Measurements from ENCODE around the gene SERTAD3.
"Not testable (repeated sequence)": the region's sequence is repeated elsewhere in the genome, so short reads cannot be mapped to it uniquely, and the experiment has no call there.

Gene SERTAD3

DNA sequence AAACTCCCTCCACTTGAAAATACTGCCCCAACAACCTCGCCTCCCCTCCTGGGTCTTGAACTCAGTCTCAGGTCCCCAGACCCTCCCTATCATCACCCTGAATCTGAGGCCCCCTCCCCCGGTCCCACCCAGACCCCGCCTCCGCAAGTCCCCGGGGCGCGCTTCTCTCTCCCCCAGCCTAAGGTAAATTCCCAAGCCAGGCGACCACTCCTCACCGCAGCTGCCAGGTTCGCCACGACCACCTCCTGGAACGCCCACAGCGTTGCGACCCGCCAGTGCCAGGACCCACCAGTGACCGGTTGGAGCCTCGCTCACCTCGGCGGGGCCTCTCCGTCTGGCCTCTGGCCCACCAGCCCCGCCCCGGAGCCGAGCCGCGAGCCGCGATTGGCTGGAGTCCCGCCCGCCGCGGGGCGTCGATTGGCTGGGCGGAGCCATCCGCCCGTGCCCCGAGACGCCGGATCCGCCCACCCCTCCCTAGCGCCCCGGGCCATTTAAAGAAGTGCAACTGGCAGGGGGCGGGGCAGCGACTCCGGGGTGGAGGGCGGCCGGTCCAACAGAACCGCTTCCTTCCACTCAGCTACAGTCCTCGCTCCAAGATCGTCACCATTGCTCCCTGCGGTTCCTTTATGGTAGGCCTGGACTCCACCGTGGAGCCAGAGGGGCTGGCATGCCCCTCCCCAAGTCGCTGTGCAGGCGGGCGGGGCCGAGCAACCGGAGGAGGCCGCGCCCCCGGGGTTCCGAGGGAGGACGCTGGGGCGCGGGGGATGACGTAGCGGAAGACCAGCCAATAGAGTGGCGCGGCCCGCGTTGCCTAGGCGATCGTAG, at the start of gene SERTAD3:
Gene SERTAD3 (minus strand): TSS at position 336 of the 825 bp plus-strand sequence. CDS start 2,255 bp downstream, outside the sequence.
- H3K9me3 Mint-ChIP-seq: no peaks in the 10 kb centered on the region
- H3K27ac Mint-ChIP-seq (ENCODE audit: low read depth): peak within 1 kb of the TSS; percentile 98
- peak within 1 kb of the TSS; percentile 99 for H3K4me3 Mint-ChIP-seq
- ATAC-seq (replicated peaks; ENCODE audit: extremely low read depth, poor library complexity, severe bottlenecking) (peak; percentile 69), DNase-seq (ENCODE audit: low spot score in 2 of 2) (peak; percentile 95 to 96)
- H3K4me1 Mint-ChIP-seq: peaks cover 28% of the 10 kb centered on the region
- no peaks in the 10 kb centered on the region for H3K27me3 Mint-ChIP-seq
- H3K36me3 Mint-ChIP-seq (ENCODE audit: insufficient read depth): peaks cover 27% of the 10 kb centered on the region

- Mint-ChIP-seq H3K4me1 (no peaks in the 10 kb centered on the region), H3K27me3 (no peaks in the 10 kb centered on the region), H3K9me3 (no peaks in the 10 kb centered on the region), H3K27ac (ENCODE audit: low read depth) (no peak overlapping the region), H3K4me3 (no peak overlapping the region), H3K36me3 (ENCODE audit: insufficient read depth) (peaks cover 2% of the 10 kb centered on the region)
- no peak for DNase-seq (ENCODE audit: low spot score in 2 of 2)
- ATAC-seq (replicated peaks; ENCODE audit: extremely low read depth, poor library complexity, severe bottlenecking): no peak
Measured at GRCh38 chr19:40493778-40494177, 49.6 kb upstream of the SERTAD3 start.

- ATAC-seq (replicated peaks; ENCODE audit: extremely low read depth, poor library complexity, severe bottlenecking) (no peak), DNase-seq (ENCODE audit: low spot score in 2 of 2) (no peak)
- peaks cover 13% of the 10 kb centered on the region for H3K27me3 Mint-ChIP-seq
- H3K36me3 Mint-ChIP-seq (ENCODE audit: insufficient read depth): peaks cover 2% of the 10 kb centered on the region
- H3K27ac Mint-ChIP-seq (ENCODE audit: low read depth): no peak overlapping the region
- H3K9me3 Mint-ChIP-seq: no peaks in the 10 kb centered on the region
- H3K4me1 Mint-ChIP-seq: peaks cover 8% of the 10 kb centered on the region
- no peak overlapping the region for H3K4me3 Mint-ChIP-seq
Measured at GRCh38 chr19:40492274-40492673, 48.1 kb upstream of the SERTAD3 start.

DNA sequence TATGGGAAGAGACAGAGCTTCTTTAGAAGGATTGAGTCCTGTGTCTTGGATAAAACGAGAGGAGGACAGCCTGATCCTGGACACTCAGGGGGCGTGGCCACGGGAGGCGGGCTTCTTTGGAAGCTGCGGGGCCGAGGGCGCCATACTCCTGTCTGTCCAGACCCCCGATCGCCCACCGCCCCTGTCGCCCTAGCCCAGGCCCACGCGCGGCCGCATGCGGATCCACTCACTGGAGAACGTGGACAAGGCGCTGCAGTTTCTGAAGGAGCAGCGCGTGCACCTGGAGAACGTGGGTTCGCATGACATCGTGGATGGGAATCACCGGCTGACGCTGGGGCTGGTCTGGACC, 45.7 kb upstream of the SERTAD3 start:
- ATAC-seq (replicated peaks; ENCODE audit: extremely low read depth, poor library complexity, severe bottlenecking): no peak
- no peak overlapping the region for H3K4me3 Mint-ChIP-seq
- peaks cover 8% of the 10 kb centered on the region for H3K4me1 Mint-ChIP-seq
- H3K27ac Mint-ChIP-seq (ENCODE audit: low read depth): no peak overlapping the region
- H3K36me3 Mint-ChIP-seq (ENCODE audit: insufficient read depth): peaks cover 2% of the 10 kb centered on the region
- H3K27me3 Mint-ChIP-seq: peaks cover 31% of the 10 kb centered on the region
- no peak for DNase-seq (ENCODE audit: low spot score in 2 of 2)
- H3K9me3 Mint-ChIP-seq: no peaks in the 10 kb centered on the region

GRCh38 chr19:40486017-40486416, 41.9 kb upstream of the SERTAD3 start:
- H3K4me3 Mint-ChIP-seq: no peak overlapping the region
- no peaks in the 10 kb centered on the region for H3K36me3 Mint-ChIP-seq (ENCODE audit: insufficient read depth)
- no peak overlapping the region for H3K27ac Mint-ChIP-seq (ENCODE audit: low read depth)
- peaks cover 39% of the 10 kb centered on the region for H3K27me3 Mint-ChIP-seq
- peaks cover 8% of the 10 kb centered on the region for H3K4me1 Mint-ChIP-seq
- H3K9me3 Mint-ChIP-seq: no peaks in the 10 kb centered on the region
- DNase-seq (ENCODE audit: low spot score in 2 of 2) (no peak), ATAC-seq (replicated peaks; ENCODE audit: extremely low read depth, poor library complexity, severe bottlenecking) (no peak)

GRCh38 chr19:40475878-40476644, 31.9 kb upstream of the SERTAD3 start:
- H3K27me3 Mint-ChIP-seq: peaks cover 12% of the 10 kb centered on the region
- not testable (repeated sequence) for ATAC-seq (replicated peaks; ENCODE audit: extremely low read depth, poor library complexity, severe bottlenecking); H3K4me1 Mint-ChIP-seq

GRCh38 chr19:40474737-40475136, 30.6 kb upstream of the SERTAD3 start:
- Mint-ChIP-seq H3K9me3 (no peaks in the 10 kb centered on the region), H3K27me3 (peaks cover 19% of the 10 kb centered on the region), H3K4me1 (no peaks in the 10 kb centered on the region), H3K4me3 (no peak overlapping the region), H3K36me3 (ENCODE audit: insufficient read depth) (peaks cover 3% of the 10 kb centered on the region), H3K27ac (ENCODE audit: low read depth) (no peak overlapping the region)
- DNase-seq (ENCODE audit: low spot score in 2 of 2) (no peak), ATAC-seq (replicated peaks; ENCODE audit: extremely low read depth, poor library complexity, severe bottlenecking) (no peak)

More at GRCh38 chr19:40475878-40476644, 31.9 kb upstream of the SERTAD3 start:
- H3K4me3 Mint-ChIP-seq; H3K36me3 Mint-ChIP-seq (ENCODE audit: insufficient read depth); H3K9me3 Mint-ChIP-seq; DNase-seq (ENCODE audit: low spot score in 2 of 2); H3K27ac Mint-ChIP-seq (ENCODE audit: low read depth): not testable (repeated sequence)

- peaks cover 5% of the 10 kb centered on the region for H3K36me3 Mint-ChIP-seq (ENCODE audit: insufficient read depth)
- peaks cover 15% of the 10 kb centered on the region for H3K27me3 Mint-ChIP-seq
- H3K27ac Mint-ChIP-seq (ENCODE audit: low read depth): no peak overlapping the region
- H3K9me3 Mint-ChIP-seq: no peaks in the 10 kb centered on the region
- DNase-seq (ENCODE audit: low spot score in 2 of 2) (no peak), ATAC-seq (replicated peaks; ENCODE audit: extremely low read depth, poor library complexity, severe bottlenecking) (no peak)
- no peak overlapping the region for H3K4me3 Mint-ChIP-seq
- no peaks in the 10 kb centered on the region for H3K4me1 Mint-ChIP-seq
Measured at GRCh38 chr19:40472516-40472915, 28.4 kb upstream of the SERTAD3 start.

DNA sequence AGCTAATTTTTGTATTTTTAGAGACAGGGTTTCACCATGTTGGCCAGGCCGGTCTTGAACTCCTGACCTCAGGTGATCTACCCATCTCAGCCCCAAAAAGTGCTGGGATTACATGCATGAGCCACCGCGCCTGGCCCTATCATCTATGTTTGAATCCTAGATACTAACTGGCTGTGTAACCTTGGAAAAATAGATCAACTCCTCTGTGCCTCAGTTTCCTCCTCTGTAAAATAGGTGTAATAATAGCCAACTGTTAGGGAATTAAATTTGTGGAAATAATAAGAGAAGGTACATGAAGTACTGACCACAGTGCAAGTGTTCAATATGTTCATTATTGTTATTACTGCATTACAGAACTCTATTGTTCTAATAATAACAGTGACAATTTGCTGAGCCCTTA, 27.0 kb upstream of the SERTAD3 start:
- H3K4me1 Mint-ChIP-seq: peaks cover 7% of the 10 kb centered on the region
- H3K4me3 Mint-ChIP-seq: no peak overlapping the region
- DNase-seq (ENCODE audit: low spot score in 2 of 2) (no peak), ATAC-seq (replicated peaks; ENCODE audit: extremely low read depth, poor library complexity, severe bottlenecking) (no peak)
- peaks cover 11% of the 10 kb centered on the region for H3K36me3 Mint-ChIP-seq (ENCODE audit: insufficient read depth)
- H3K9me3 Mint-ChIP-seq: no peaks in the 10 kb centered on the region
- no peak overlapping the region for H3K27ac Mint-ChIP-seq (ENCODE audit: low read depth)
- peaks cover 19% of the 10 kb centered on the region for H3K27me3 Mint-ChIP-seq

DNA sequence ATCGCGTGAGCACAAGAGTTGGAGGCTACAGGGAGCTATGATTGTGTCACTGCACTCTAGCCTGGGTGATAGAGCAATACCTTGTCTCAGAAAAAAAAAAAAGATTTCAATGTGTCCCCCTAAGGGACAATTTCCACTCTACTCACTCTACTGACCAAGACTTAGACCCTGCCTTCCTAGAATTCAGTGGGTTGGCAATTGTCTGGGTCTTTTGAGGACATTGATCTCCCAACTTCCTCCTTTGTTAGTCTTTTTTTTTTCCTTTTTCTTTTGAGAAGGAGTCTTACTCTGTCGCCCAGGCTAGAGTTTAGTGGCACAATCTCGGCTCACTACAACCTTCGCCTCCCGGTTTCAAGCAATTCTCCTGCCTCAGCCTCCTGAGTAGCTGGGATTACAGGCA, 24.9 kb upstream of the SERTAD3 start:
- peaks cover 20% of the 10 kb centered on the region for H3K27me3 Mint-ChIP-seq
- no peak for ATAC-seq (replicated peaks; ENCODE audit: extremely low read depth, poor library complexity, severe bottlenecking)
- DNase-seq (ENCODE audit: low spot score in 2 of 2): no peak
- H3K4me1 Mint-ChIP-seq: peaks cover 27% of the 10 kb centered on the region
- H3K9me3 Mint-ChIP-seq: no peaks in the 10 kb centered on the region
- peaks cover 22% of the 10 kb centered on the region for H3K36me3 Mint-ChIP-seq (ENCODE audit: insufficient read depth)
- H3K27ac Mint-ChIP-seq (ENCODE audit: low read depth): peak overlapping the region; percentile 59
- no peak overlapping the region for H3K4me3 Mint-ChIP-seq

- Mint-ChIP-seq H3K9me3 (no peaks in the 10 kb centered on the region), H3K36me3 (ENCODE audit: insufficient read depth) (peaks cover 24% of the 10 kb centered on the region), H3K4me1 (peaks cover 27% of the 10 kb centered on the region), H3K27ac (ENCODE audit: low read depth) (peak within 1 kb of the TSS; percentile 96), H3K27me3 (peaks cover 20% of the 10 kb centered on the region), H3K4me3 (peak within 1 kb of the TSS; percentile 84)
- ATAC-seq (replicated peaks; ENCODE audit: extremely low read depth, poor library complexity, severe bottlenecking) (no peak), DNase-seq (ENCODE audit: low spot score in 2 of 2) (no peak)
Measured at GRCh38 chr19:40466985-40467734, 23.0 kb upstream of the SERTAD3 start, which contains the start of gene SPTBN4. TSS of gene SPTBN4 (plus strand) at chr19:40467001. CDS start at chr19:40472622, 5,621 bp downstream.

DNA sequence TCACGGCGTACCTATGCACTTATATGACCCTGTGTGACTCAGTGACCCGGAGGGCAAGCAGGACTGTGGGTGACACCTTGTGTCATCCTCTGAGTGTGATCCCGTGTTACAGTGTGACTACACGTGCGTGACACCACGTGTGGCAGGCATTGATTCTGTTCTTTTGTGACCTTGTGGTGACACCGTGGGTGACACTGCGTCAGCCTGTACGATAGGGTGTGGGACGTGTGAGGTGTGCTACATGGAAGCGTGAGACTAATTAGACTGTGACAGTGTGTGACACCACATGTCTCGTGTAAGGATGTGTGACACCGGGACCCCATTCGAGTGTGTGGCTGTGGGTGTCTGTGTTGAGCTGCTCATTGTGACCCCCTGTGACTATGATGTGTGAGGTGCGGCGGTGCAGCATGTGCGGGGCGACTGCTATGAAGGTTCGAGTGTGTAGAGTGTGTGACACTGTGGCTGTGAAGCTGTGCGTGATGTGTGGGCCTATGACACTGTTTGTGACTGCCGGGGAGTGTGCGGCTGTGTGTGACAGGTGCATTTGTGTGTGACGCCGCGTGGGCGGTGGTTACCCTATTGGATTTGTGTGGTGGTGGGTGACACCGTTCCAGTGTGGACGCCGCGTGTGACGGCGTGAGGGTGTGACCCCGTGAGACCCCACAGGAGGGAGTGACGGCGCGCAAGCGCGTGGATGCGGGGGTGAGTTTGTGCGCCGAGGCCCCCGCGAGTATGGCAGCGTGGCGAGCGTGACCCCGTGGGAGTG, 22.3 kb upstream of the SERTAD3 start:
- Mint-ChIP-seq H3K4me3 (peak overlapping the region; percentile 84), H3K9me3 (no peaks in the 10 kb centered on the region), H3K27me3 (peaks cover 20% of the 10 kb centered on the region), H3K27ac (ENCODE audit: low read depth) (peak overlapping the region; percentile 96), H3K36me3 (ENCODE audit: insufficient read depth) (peaks cover 24% of the 10 kb centered on the region), H3K4me1 (peaks cover 32% of the 10 kb centered on the region)
- ATAC-seq (replicated peaks; ENCODE audit: extremely low read depth, poor library complexity, severe bottlenecking): peak; percentile 76
- DNase-seq (ENCODE audit: low spot score in 2 of 2): peak; percentile 61 to 94
